SK-N-SH (cell line): Measurements from ENCODE around the gene ZDHHC12.

Experiments
- CHD2 ChIP-seq: fragments of 150-350 bp; IDR thresholded peaks from 2 replicates; pipeline ENCODE4 v1.6.1; 2018; ENCODE audit warnings: low read length; ENCODE audit not compliant: partially characterized antibody
- CTCF ChIP-seq: fragments of 200-600 bp; sonication (generic); IDR thresholded peaks from 2 replicates; pipeline ENCODE4 v1.6.1; 2017; ENCODE audit warnings: antibody characterized with exemption, mild to moderate bottlenecking, moderate library complexity
- EP300 ChIP-seq, 2 experiments: IDR thresholded peaks; 2 replicates each; pipeline versions ENCODE4 v1.4.0 to v1.6.1; 2012; ENCODE audit warnings: borderline replicate concordance in 1 of 2, low read depth in 1 of 2, low read length in 1 of 2
- JUND ChIP-seq: IDR thresholded peaks from 2 replicates; pipeline ENCODE4 v1.4.0; 2012
- REST ChIP-seq: IDR thresholded peaks from 2 replicates; pipeline ENCODE4 v1.6.1; 2012; ENCODE audit warnings: mild to moderate bottlenecking, low read depth, low read length, moderate library complexity
- SIN3A ChIP-seq: IDR thresholded peaks from 2 replicates; pipeline ENCODE4 v1.6.1; 2012; ENCODE audit warnings: low read depth, mild to moderate bottlenecking, low read length, moderate library complexity, borderline replicate concordance
- TEAD4 ChIP-seq: IDR thresholded peaks from 2 replicates; pipeline ENCODE4 v1.4.0; 2012; ENCODE audit warnings: mild to moderate bottlenecking, borderline replicate concordance; ENCODE audit not compliant: insufficient read depth

GRCh38 chr9:128712451-128713410, 11.2 kb downstream of the ZDHHC12 start:
- TF ChIP-seq SIN3A = no peak
- TF ChIP-seq CTCF = no peak
- no peak for TF ChIP-seq CHD2
- TF ChIP-seq TEAD4 = no peak
- TF ChIP-seq EP300 (IDR thresholded peaks at IDR 0.05; ENCODE audit: borderline replicate concordance in 1 of 2, low read depth in 1 of 2, low read length in 1 of 2) = no peak
- TF ChIP-seq REST = no peak
- TF ChIP-seq JUND = no peak
